Occipital lobe (tissue), 2 donors: Measurements from ENCODE around the gene NXNL1. TPM values are rescaled to one million over a fixed set of nuclear protein-coding genes. Genes with fewer than 3 reads are reported as not detected.
A peak's percentile ranks its signal among the peaks of the same experiment; 100 is the strongest.

Experiments
- DNase-seq: peaks from one replicate; lab custom pipeline; 2025; lab: John Stamatoyannopoulos, UW
- total RNA-seq: library from RNA; depleted of rRNA; stranded (reverse); fragments of >200 nt; gene quantifications from one replicate; pipeline ENCODE4 v1.2.3, GENCODE V29; 2014

NXNL1 gene
- total RNA-seq, 1 donor from 2014 or later = not detected

- DNase-seq = no peak
Observed at GRCh38 chr19:17456127-17456526, 4.6 kb downstream of the NXNL1 start.

GRCh38 chr19:17455308-17456123 lies 5.2 kb downstream of the NXNL1 start:
- no peak for DNase-seq

- DNase-seq = no peak
Observed at GRCh38 chr19:17454576-17455071, 6.1 kb downstream of the NXNL1 start.

GRCh38 chr19:17451820-17452219 lies 8.9 kb downstream of the NXNL1 start:
- DNase-seq = no peak

- no peak for DNase-seq
Observed at GRCh38 chr19:17450264-17451075, 10.3 kb downstream of the NXNL1 start.

- DNase-seq = no peak
Observed at GRCh38 chr19:17448131-17448967, 12.4 kb downstream of the NXNL1 start, which contains the start of gene TMEM221. TSS of gene TMEM221 (minus strand) at chr19:17448668. CDS start at chr19:17448462, 206 bp downstream.

GRCh38 chr19:17447704-17448130 lies 13.0 kb downstream of the NXNL1 start:
- no peak for DNase-seq

- DNase-seq = no peak
Observed at GRCh38 chr19:17445526-17446165, 15.1 kb downstream of the NXNL1 start.

- no peak for DNase-seq
Observed at GRCh38 chr19:17441241-17442021, 19.3 kb downstream of the NXNL1 start.

GRCh38 chr19:17436874-17437267 lies 23.9 kb downstream of the NXNL1 start:
- no peak for DNase-seq

- DNase-seq = no peak
Observed at GRCh38 chr19:17436094-17436873, 24.4 kb downstream of the NXNL1 start.

- DNase-seq = no peak
Observed at GRCh38 chr19:17435218-17435617, 25.5 kb downstream of the NXNL1 start.

- DNase-seq = no peak
Observed at GRCh38 chr19:17431417-17431816, 29.3 kb downstream of the NXNL1 start.

- DNase-seq = no peak
Observed at GRCh38 chr19:17429641-17430113, 31.0 kb downstream of the NXNL1 start.

- DNase-seq = peak; percentile 5
Observed at GRCh38 chr19:17424743-17425365, 35.9 kb downstream of the NXNL1 start.

GRCh38 chr19:17423429-17424208 lies 37.1 kb downstream of the NXNL1 start:
- DNase-seq = no peak

- DNase-seq = no peak
Observed at GRCh38 chr19:17421942-17422341, 38.8 kb downstream of the NXNL1 start.

GRCh38 chr19:17420475-17420924 lies 40.2 kb downstream of the NXNL1 start:
- no peak for DNase-seq
